ENCODE data around the gene SERPINI1.

- TF ChIP-seq CTCF (IDR thresholded peaks at IDR 0.05) (peak in 3 of 6 experiments; percentile 20 to 38 (median 29)), POLR2A (IDR thresholded peaks at IDR 0.05) (peak; percentile 55 to 59)
Measured at GRCh38 chr3:167734498-167735232, 856 bp upstream of the SERPINI1 start, which contains the start of gene PDCD10.
